Liver (tissue), 9 donors: ENCODE data around the gene NPR2. TPM values are rescaled to one million over a fixed set of nuclear protein-coding genes. Genes with fewer than 3 reads are reported as not detected.

ENCODE experiments used
- DNase-seq: peaks from one replicate; pipeline ENCODE4 v3.0.0-alpha.2; 2017; ENCODE audit warnings: low spot score
- H3K27ac ChIP-seq, 2 donors: one replicate each; pipeline ENCODE4 v1.7.0; 2013; ENCODE audit warnings: inconsistent platforms in 2 of 2, low read length in 2 of 2, control low read depth in 1 of 2, low read depth in 1 of 2, mild to moderate bottlenecking in 1 of 2
- H3K27me3 ChIP-seq, 4 donors: one replicate each; pipeline versions ENCODE4 v1.6.1 to v1.7.0; 2013; ENCODE audit warnings: low read length in 3 of 4, inconsistent platforms in 1 of 4, mild to moderate bottlenecking in 1 of 4, moderate library complexity in 1 of 4; ENCODE audit not compliant: control insufficient read depth in 4 of 4, insufficient read depth in 4 of 4
- H3K36me3 ChIP-seq, 4 donors: one replicate each; pipeline versions ENCODE4 v1.6.1 to v1.7.0; 2013; ENCODE audit warnings: low read length in 3 of 4, mild to moderate bottlenecking in 3 of 4, low read depth in 1 of 4, moderate library complexity in 1 of 4; ENCODE audit not compliant: control insufficient read depth in 4 of 4, insufficient read depth in 3 of 4
- H3K4me1 ChIP-seq, 4 donors: one replicate each; pipeline versions ENCODE4 v1.6.1 to v1.7.0; 2013; ENCODE audit warnings: low read length in 3 of 4, mild to moderate bottlenecking in 3 of 4, moderate library complexity in 1 of 4; ENCODE audit not compliant: control insufficient read depth in 4 of 4, insufficient read depth in 4 of 4
- H3K4me3 ChIP-seq, 3 donors: one replicate each; pipeline versions ENCODE4 v1.6.1 to v1.7.0; 2013; ENCODE audit warnings: low read length in 3 of 3, control low read depth in 1 of 3, low read depth in 1 of 3, mild to moderate bottlenecking in 1 of 3
- H3K9ac ChIP-seq, 2 donors: one replicate each; pipeline ENCODE4 v1.7.0; 2013; ENCODE audit warnings: low read length in 2 of 2, mild to moderate bottlenecking in 2 of 2, moderate library complexity in 2 of 2, control low read depth in 1 of 2, low read depth in 1 of 2
- H3K9me3 ChIP-seq, 4 donors: one replicate each; pipeline versions ENCODE4 v1.6.1 to v1.7.0; 2013; ENCODE audit warnings: low read length in 3 of 4; ENCODE audit not compliant: control insufficient read depth in 4 of 4
- EGR1 ChIP-seq, 2 donors: IDR thresholded peaks; 2 replicates each; pipeline ENCODE4 v1.6.1; 2016 to 2018; ENCODE audit warnings: antibody characterized with exemption in 2 of 2, low read depth in 2 of 2
- FOXA1 ChIP-seq: IDR thresholded peaks from 2 replicates; pipeline ENCODE4 v1.6.1; 2016; ENCODE audit warnings: antibody characterized with exemption
- FOXA2 ChIP-seq: IDR thresholded peaks from 2 replicates; pipeline ENCODE4 v1.6.1; 2016; ENCODE audit warnings: antibody characterized with exemption
- GABPA ChIP-seq, 2 donors: IDR thresholded peaks in 1 of 2; conservative IDR thresholded peaks in 1 of 2; 2 replicates each; pipeline ENCODE4 v1.6.1; 2016; ENCODE audit warnings: antibody characterized with exemption in 2 of 2, mild to moderate bottlenecking in 1 of 2, moderate library complexity in 1 of 2
- HNF4A ChIP-seq, 2 donors: conservative IDR thresholded peaks; 2 replicates each; pipeline ENCODE4 v1.6.1; 2016; ENCODE audit warnings: antibody characterized with exemption in 2 of 2, mild to moderate bottlenecking in 2 of 2
- HNF4G ChIP-seq: IDR thresholded peaks from 2 replicates; pipeline ENCODE4 v1.6.1; 2016; ENCODE audit warnings: antibody characterized with exemption
- JUND ChIP-seq, 2 donors: IDR thresholded peaks; 2 replicates each; pipeline ENCODE4 v1.6.1; 2016; ENCODE audit warnings: antibody characterized with exemption in 2 of 2
- NR2F2 ChIP-seq: IDR thresholded peaks from 2 replicates; pipeline ENCODE4 v1.6.1; 2016; ENCODE audit warnings: antibody characterized with exemption
- RAD21 ChIP-seq, 2 donors: IDR thresholded peaks; 2 replicates each; pipeline ENCODE4 v1.6.1; 2016; ENCODE audit warnings: antibody characterized with exemption in 2 of 2, mild to moderate bottlenecking in 2 of 2
- RXRA ChIP-seq, 2 donors: IDR thresholded peaks; 2 replicates each; pipeline ENCODE4 v1.6.1; 2017 to 2018; ENCODE audit warnings: antibody characterized with exemption in 2 of 2, mild to moderate bottlenecking in 1 of 2
- SP1 ChIP-seq: IDR thresholded peaks from 2 replicates; pipeline ENCODE4 v1.6.1; 2018; ENCODE audit warnings: antibody characterized with exemption, mild to moderate bottlenecking
- TAF1 ChIP-seq: conservative IDR thresholded peaks from 2 replicates; pipeline ENCODE4 v1.6.1; 2016; ENCODE audit warnings: antibody characterized with exemption, mild to moderate bottlenecking
- YY1 ChIP-seq: IDR thresholded peaks from 2 replicates; pipeline ENCODE4 v1.6.1; 2016; ENCODE audit warnings: antibody characterized with exemption, mild to moderate bottlenecking
- polyA plus RNA-seq, 2 donors: library from polyadenylated mRNA; stranded (reverse) in 1 of 2; unstranded in 1 of 2; fragments of 200-250 nt in 1 of 2; fragments of >200 nt in 1 of 2; fragmentation: Nextera tagmentation in 1 of 2; extraction: Ambion mirVana in 1 of 2; gene quantifications; one replicate each; pipeline versions ENCODE4 v1.2.1 to v1.2.3, GENCODE V29; 2013 to 2015
- total RNA-seq, 2 donors: library from RNA; depleted of rRNA; stranded (reverse); fragments of >200 nt; gene quantifications; one replicate each; pipeline ENCODE4 v1.2.3, GENCODE V29; 2014
- TF ChIP-seq, protein P1 (sequence below): IDR thresholded peaks from 2 replicates; pipeline ENCODE4 v1.6.1; 2016; ENCODE audit warnings: antibody characterized with exemption
- TF ChIP-seq, protein P2 (sequence below): IDR thresholded peaks from 2 replicates; pipeline ENCODE4 v1.6.1; 2016; ENCODE audit warnings: antibody characterized with exemption, mild to moderate bottlenecking
- TF ChIP-seq, protein P3 (sequence below): fragments of 150-350 bp; IDR thresholded peaks from 2 replicates; pipeline ENCODE4 v1.5.1; 2017; ENCODE audit warnings: improper control_type of control experiment, low read depth, low read length; ENCODE audit not compliant: missing input control
- TF ChIP-seq, protein P4 (sequence below): IDR thresholded peaks from 2 replicates; pipeline ENCODE4 v1.6.1; 2016; ENCODE audit warnings: antibody characterized with exemption
- TF ChIP-seq, protein P5 (sequence below): IDR thresholded peaks from 2 replicates; pipeline ENCODE4 v1.6.1; 2016; ENCODE audit warnings: antibody characterized with exemption
- donor health status: healthy.
- donor health status: healthy.
- donor health status: healthy.
- donor health status: healthy.
- donor health status: healthy.

NPR2 gene
- total and polyA plus RNA-seq, 4 donors, result 8.6 to 17.1 (median 11.2) TPM

DNA sequence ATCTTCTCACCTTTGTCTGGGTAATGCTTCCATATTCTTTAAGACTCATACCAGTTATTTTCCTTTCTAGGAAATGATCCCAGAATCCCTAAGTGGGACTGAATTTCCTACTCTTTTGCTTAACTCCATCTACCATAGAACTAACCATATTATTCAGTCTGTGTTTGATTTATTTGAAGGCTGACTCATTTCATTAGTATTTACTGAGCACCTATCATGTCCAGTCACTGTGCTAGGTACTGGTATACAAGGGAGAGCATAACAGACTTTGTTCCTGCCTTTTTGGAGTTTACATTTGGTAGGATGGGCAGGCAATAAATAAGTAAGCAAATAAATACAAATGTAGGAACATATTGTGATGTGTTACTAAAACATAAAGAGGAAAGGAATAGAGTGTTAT is 4.3 kb downstream of the NPR2 start:
- TF ChIP-seq SP1, result no peak
- TF ChIP-seq GABPA (IDR thresholded peaks at IDR 0.05 in 1 of 2, conservative IDR thresholded peaks at IDR 0.05 in 1 of 2), result no peak
- no peak for TF ChIP-seq HNF4A (conservative IDR thresholded peaks at IDR 0.05)
- no peak for TF ChIP-seq HNF4G
- TF ChIP-seq, protein P1, sequence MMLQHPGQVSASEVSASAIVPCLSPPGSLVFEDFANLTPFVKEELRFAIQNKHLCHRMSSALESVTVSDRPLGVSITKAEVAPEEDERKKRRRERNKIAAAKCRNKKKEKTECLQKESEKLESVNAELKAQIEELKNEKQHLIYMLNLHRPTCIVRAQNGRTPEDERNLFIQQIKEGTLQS, result no peak
- no peak for TF ChIP-seq EGR1 (IDR thresholded peaks at IDR 0.05; ENCODE audit: low read depth in 2 of 2)
- no peak for TF ChIP-seq JUND (IDR thresholded peaks at IDR 0.05)
- no peak for TF ChIP-seq NR2F2
- TF ChIP-seq, protein P2, sequence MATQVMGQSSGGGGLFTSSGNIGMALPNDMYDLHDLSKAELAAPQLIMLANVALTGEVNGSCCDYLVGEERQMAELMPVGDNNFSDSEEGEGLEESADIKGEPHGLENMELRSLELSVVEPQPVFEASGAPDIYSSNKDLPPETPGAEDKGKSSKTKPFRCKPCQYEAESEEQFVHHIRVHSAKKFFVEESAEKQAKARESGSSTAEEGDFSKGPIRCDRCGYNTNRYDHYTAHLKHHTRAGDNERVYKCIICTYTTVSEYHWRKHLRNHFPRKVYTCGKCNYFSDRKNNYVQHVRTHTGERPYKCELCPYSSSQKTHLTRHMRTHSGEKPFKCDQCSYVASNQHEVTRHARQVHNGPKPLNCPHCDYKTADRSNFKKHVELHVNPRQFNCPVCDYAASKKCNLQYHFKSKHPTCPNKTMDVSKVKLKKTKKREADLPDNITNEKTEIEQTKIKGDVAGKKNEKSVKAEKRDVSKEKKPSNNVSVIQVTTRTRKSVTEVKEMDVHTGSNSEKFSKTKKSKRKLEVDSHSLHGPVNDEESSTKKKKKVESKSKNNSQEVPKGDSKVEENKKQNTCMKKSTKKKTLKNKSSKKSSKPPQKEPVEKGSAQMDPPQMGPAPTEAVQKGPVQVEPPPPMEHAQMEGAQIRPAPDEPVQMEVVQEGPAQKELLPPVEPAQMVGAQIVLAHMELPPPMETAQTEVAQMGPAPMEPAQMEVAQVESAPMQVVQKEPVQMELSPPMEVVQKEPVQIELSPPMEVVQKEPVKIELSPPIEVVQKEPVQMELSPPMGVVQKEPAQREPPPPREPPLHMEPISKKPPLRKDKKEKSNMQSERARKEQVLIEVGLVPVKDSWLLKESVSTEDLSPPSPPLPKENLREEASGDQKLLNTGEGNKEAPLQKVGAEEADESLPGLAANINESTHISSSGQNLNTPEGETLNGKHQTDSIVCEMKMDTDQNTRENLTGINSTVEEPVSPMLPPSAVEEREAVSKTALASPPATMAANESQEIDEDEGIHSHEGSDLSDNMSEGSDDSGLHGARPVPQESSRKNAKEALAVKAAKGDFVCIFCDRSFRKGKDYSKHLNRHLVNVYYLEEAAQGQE, result no peak
- no peak for TF ChIP-seq RXRA (IDR thresholded peaks at IDR 0.05)
- no peak for TF ChIP-seq FOXA1
- no peak for TF ChIP-seq TAF1
- no peak for TF ChIP-seq RAD21 (IDR thresholded peaks at IDR 0.05)
- TF ChIP-seq, protein P3, sequence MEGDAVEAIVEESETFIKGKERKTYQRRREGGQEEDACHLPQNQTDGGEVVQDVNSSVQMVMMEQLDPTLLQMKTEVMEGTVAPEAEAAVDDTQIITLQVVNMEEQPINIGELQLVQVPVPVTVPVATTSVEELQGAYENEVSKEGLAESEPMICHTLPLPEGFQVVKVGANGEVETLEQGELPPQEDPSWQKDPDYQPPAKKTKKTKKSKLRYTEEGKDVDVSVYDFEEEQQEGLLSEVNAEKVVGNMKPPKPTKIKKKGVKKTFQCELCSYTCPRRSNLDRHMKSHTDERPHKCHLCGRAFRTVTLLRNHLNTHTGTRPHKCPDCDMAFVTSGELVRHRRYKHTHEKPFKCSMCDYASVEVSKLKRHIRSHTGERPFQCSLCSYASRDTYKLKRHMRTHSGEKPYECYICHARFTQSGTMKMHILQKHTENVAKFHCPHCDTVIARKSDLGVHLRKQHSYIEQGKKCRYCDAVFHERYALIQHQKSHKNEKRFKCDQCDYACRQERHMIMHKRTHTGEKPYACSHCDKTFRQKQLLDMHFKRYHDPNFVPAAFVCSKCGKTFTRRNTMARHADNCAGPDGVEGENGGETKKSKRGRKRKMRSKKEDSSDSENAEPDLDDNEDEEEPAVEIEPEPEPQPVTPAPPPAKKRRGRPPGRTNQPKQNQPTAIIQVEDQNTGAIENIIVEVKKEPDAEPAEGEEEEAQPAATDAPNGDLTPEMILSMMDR, result no peak
- no peak for TF ChIP-seq YY1
- no peak for TF ChIP-seq FOXA2
- TF ChIP-seq, protein P4, sequence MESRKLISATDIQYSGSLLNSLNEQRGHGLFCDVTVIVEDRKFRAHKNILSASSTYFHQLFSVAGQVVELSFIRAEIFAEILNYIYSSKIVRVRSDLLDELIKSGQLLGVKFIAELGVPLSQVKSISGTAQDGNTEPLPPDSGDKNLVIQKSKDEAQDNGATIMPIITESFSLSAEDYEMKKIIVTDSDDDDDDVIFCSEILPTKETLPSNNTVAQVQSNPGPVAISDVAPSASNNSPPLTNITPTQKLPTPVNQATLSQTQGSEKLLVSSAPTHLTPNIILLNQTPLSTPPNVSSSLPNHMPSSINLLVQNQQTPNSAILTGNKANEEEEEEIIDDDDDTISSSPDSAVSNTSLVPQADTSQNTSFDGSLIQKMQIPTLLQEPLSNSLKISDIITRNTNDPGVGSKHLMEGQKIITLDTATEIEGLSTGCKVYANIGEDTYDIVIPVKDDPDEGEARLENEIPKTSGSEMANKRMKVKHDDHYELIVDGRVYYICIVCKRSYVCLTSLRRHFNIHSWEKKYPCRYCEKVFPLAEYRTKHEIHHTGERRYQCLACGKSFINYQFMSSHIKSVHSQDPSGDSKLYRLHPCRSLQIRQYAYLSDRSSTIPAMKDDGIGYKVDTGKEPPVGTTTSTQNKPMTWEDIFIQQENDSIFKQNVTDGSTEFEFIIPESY, result no peak
- TF ChIP-seq, protein P5, sequence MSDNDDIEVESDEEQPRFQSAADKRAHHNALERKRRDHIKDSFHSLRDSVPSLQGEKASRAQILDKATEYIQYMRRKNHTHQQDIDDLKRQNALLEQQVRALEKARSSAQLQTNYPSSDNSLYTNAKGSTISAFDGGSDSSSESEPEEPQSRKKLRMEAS, result no peak
- H3K27me3 ChIP-seq, result no peaks in the 10 kb centered on the region
- H3K4me3 ChIP-seq, result no peak overlapping the region
- no peaks in the 10 kb centered on the region for H3K36me3 ChIP-seq
- H3K9me3 ChIP-seq, result no peaks in the 10 kb centered on the region
- H3K27ac ChIP-seq, result no peak overlapping the region
- no peak for DNase-seq
- peaks cover 3 to 20% (median 11%) of the 10 kb centered on the region in 4 donors for H3K4me1 ChIP-seq
- H3K9ac ChIP-seq, result no peak overlapping the region
